Neutrophil (primary cell): ENCODE results near the gene FBXW7.

ENCODE experiments used
- H3K27ac ChIP-seq: fragments of 200-600 bp; sonication (generic); 2 replicates; pipeline ENCODE4 v1.5.1; 2016; ENCODE audit warnings: mild to moderate bottlenecking, moderate library complexity
- H3K27me3 ChIP-seq: fragments of 200-600 bp; sonication (generic); 2 replicates; pipeline ENCODE4 v1.6.0; 2016; ENCODE audit warnings: mild to moderate bottlenecking
- H3K36me3 ChIP-seq: fragments of 200-600 bp; sonication (generic); 2 replicates; pipeline ENCODE4 v1.5.1; 2017
- H3K4me1 ChIP-seq, 2 experiments: fragments of 200-600 bp in 1 of 2; sonication (generic) in 1 of 2; 1 replicate in 1 of 2; 2 replicates in 1 of 2; pipeline versions ENCODE4 v1.5.1 to v1.6.1; 2013 to 2016; ENCODE audit warnings: low read depth in 1 of 2, low read length in 1 of 2, mild to moderate bottlenecking in 1 of 2, moderate library complexity in 1 of 2; ENCODE audit not compliant: control insufficient read depth in 1 of 2, insufficient read depth in 1 of 2
- H3K4me3 ChIP-seq, 2 experiments: fragments of 200-600 bp in 1 of 2; sonication (generic) in 1 of 2; 1 replicate in 1 of 2; 2 replicates in 1 of 2; pipeline ENCODE4 v1.5.1; 2013 to 2016; ENCODE audit warnings: low read depth in 1 of 2, low read length in 1 of 2, mild to moderate bottlenecking in 1 of 2, moderate library complexity in 1 of 2
- H3K9me3 ChIP-seq: fragments of 200-600 bp; sonication (generic); 2 replicates; pipeline ENCODE4 v1.5.1; 2016
- TF ChIP-seq, protein P1 (sequence below): fragments of 200-600 bp; sonication (generic); IDR thresholded peaks from 2 replicates; pipeline ENCODE4 v1.5.1; 2016; ENCODE audit warnings: antibody characterized with exemption

FBXW7 gene

DNA sequence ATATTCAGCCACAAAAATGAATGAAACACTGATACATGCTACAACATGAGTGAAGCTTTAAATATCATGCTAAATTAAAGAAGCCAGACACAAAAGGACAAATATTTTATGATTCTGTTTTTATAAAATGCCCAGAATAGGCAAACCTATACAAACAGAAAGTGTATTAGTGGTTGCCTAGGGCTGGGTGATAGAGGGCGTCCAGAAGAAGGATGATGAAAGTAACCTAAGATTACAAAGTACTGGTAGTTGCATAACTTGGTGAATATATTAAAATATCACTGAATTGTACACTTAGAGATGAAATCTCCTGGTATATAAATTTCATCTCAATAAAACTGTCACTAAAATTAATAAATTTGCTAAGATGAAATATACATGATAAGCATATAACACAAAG lies 67.5 kb downstream of the FBXW7 start:
- Histone ChIP-seq H3K27me3 (no peaks in the 10 kb centered on the region), H3K27ac (no peak overlapping the region), H3K4me3 (no peak overlapping the region), H3K4me1 (peaks cover 41 to 45% of the 10 kb centered on the region in 2 experiments), H3K36me3 (no peaks in the 10 kb centered on the region), H3K9me3 (no peaks in the 10 kb centered on the region)
- TF ChIP-seq, protein P1, sequence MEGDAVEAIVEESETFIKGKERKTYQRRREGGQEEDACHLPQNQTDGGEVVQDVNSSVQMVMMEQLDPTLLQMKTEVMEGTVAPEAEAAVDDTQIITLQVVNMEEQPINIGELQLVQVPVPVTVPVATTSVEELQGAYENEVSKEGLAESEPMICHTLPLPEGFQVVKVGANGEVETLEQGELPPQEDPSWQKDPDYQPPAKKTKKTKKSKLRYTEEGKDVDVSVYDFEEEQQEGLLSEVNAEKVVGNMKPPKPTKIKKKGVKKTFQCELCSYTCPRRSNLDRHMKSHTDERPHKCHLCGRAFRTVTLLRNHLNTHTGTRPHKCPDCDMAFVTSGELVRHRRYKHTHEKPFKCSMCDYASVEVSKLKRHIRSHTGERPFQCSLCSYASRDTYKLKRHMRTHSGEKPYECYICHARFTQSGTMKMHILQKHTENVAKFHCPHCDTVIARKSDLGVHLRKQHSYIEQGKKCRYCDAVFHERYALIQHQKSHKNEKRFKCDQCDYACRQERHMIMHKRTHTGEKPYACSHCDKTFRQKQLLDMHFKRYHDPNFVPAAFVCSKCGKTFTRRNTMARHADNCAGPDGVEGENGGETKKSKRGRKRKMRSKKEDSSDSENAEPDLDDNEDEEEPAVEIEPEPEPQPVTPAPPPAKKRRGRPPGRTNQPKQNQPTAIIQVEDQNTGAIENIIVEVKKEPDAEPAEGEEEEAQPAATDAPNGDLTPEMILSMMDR, result no peak

DNA sequence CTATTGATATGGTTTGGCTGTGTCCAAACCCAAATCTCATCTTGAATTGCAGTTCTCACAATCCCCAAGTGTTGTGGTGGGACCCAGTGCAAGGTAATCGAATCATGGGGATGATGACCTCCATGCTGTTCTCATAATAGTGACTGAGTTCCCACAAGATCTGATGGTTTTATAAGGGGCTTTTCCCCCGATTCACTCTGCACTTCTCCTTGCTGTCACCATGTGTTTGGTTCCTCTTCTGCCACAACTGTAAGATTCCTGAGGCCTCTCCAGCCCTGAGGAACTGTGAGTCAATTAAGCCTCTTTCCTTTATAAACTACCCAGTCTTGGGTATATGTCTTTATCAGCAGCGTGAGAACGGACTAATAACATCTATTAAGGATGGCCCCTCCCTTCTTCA lies 68.8 kb downstream of the FBXW7 start:
- Histone ChIP-seq H3K4me3 (no peak overlapping the region), H3K27ac (peak overlapping the region; percentile 37), H3K27me3 (no peaks in the 10 kb centered on the region), H3K9me3 (no peaks in the 10 kb centered on the region), H3K4me1 (peaks cover 49 to 56% of the 10 kb centered on the region in 2 experiments), H3K36me3 (no peaks in the 10 kb centered on the region)
- TF ChIP-seq, protein P1, result no peak

DNA sequence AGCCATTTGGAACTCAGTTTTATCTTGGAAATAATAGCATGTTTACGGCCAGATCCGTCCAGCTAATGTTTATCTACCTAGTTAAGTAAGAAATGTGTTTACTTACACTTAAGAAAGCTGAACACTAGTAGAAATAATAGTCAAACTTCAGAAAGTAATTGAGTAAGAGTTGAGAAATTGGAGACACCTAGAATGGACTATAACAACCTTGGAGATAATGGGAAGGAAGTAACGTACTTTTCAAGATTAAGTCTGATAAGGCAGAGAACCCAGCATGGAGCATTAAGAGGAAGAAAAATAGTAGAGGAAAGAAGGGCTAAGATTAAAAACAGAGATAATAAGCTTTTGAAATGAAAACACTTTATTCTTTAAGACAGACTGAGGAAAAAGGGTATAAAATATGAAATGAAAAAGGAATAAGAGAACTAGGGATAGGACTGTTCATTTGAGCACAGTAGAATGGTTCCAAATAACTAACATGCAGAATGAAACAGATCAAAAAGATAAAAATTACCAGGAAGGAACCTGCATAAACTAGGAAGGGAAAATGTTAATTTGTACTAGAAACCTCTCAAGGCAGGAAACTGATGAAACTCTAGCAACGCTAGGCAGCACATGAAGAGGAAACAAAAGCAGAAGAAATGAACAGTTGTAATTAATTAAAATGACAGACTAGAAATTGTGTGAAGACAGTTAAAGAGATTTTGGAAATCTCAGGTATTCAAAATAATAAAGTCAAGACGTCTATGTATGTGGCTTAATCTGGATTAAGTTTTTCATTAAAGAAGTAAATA lies 71.7 kb downstream of the FBXW7 start:
- Histone ChIP-seq H3K36me3 (no peaks in the 10 kb centered on the region), H3K9me3 (no peaks in the 10 kb centered on the region), H3K27ac (peak overlapping the region; percentile 52), H3K4me3 (no peak overlapping the region), H3K4me1 (peaks cover 69 to 77% of the 10 kb centered on the region in 2 experiments), H3K27me3 (no peaks in the 10 kb centered on the region)
- TF ChIP-seq, protein P1, result no peak

DNA sequence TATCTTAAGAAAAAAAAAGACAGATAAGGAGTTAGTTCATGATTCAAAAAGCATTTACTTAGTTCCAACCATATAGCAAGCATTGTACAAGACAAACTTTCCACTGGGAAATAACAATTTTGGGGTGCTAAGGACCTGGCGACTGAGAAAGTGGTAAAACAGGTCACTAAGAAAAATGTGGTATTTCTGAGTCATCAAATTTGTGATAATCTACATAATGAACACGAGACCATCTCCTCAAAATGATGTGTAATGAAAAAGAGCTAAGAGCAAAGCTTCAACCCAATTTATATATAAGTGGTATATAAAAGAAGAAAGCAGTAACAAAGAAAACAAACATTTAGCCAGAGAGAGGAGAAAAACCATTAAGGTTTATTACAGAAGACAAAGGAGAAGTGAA lies 72.3 kb downstream of the FBXW7 start:
- no peak overlapping the region for H3K4me3 ChIP-seq
- TF ChIP-seq, protein P1, result no peak
- H3K9me3 ChIP-seq, result no peaks in the 10 kb centered on the region
- H3K4me1 ChIP-seq, result peaks cover 71 to 81% of the 10 kb centered on the region in 2 experiments
- no peaks in the 10 kb centered on the region for H3K36me3 ChIP-seq
- peak overlapping the region; percentile 52 for H3K27ac ChIP-seq
- H3K27me3 ChIP-seq, result no peaks in the 10 kb centered on the region

DNA sequence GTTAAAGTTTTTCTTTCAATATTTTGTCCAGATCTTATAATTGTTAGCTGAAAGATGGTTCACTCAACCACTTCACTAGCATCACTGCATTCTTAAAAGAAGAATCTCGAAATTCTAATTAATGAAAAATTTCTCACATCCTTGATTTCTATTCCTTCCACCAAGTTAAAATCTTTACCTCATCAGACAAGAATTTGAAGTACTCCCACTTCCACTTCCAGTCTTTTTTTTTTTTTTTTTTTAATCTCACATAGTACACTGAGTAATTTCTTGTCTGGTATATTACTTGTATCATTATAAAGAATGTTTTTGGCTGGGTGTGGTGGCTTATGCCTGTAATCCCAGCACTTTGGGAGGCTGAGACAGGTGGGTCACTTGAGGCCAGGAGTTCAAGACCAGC lies 73.2 kb downstream of the FBXW7 start:
- Histone ChIP-seq H3K4me3 (no peak overlapping the region), H3K27me3 (no peaks in the 10 kb centered on the region), H3K27ac (peak overlapping the region; percentile 60), H3K36me3 (no peaks in the 10 kb centered on the region), H3K4me1 (peaks cover 66 to 81% of the 10 kb centered on the region in 2 experiments), H3K9me3 (no peaks in the 10 kb centered on the region)
- TF ChIP-seq, protein P1, result no peak
